ENCODE data around the gene PTPRM. TPM values are rescaled to one million over a fixed set of nuclear protein-coding genes. Genes with fewer than 3 reads are reported as not detected.

PTPRM gene
- total and polyA plus RNA-seq, 2 donors (not counting 3 experiments of a cell fraction or from before 2014, with no cell fraction given): 37.4 to 43.7 TPM

DNA sequence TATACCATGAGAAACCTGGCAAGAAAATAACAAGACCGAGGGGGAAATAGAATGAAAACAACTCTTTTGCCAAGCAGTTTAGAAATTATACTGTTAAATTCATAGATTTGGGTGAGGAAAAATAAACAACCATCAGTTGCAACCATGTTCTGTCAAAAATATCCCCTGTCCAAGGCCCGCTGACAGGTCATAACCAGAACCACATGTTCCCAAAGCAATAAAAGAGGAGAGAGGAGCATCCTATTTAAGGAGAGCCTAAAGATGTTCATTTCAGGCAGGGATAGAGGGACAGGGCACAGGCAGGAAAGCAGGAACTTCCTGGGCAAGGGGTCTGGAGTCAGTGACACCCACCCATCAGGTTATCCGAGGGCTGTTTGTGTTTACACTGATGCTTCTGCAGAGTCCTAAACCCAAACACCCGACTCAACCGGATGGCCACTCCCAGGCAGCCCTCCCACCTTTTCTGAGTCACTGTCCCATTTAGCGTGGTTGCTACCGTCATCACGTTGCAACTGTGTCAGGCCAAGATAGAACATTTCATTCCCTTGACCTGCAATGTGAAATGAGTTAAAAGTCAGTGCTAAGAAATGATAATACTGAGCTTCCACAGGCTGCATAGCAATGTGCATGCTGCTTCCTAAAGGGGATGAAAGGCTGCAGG, 573.9 kb downstream of the PTPRM start:
- H3K27ac ChIP-seq (ENCODE audit: insufficient read depth, low read depth, low read length): no peak overlapping the region
- CTCF ChIA-PET: no interaction called here
- peaks cover 5% of the 10 kb centered on the region for H3K4me1 ChIP-seq (ENCODE audit: control insufficient read depth, extremely low read depth, insufficient read depth, low read length)
- no peaks in the 10 kb centered on the region for H3K36me3 ChIP-seq (ENCODE audit: control insufficient read depth in 2 of 2, extremely low read depth in 1 of 2, insufficient read depth in 2 of 2, low read length in 2 of 2)
- DNase-seq (ENCODE audit: low read depth, low spot score) (no peak), FAIRE-seq (no peak)
- TF ChIP-seq EZH2 (IDR thresholded peaks at IDR 0.05; ENCODE audit: borderline replicate concordance, low read depth, low read length, severe bottlenecking) (no peak), POLR2AphosphoS5 (IDR thresholded peaks at IDR 0.05; ENCODE audit: insufficient read depth, low read depth, low read length) (no peak), JUN (IDR thresholded peaks at IDR 0.05; ENCODE audit: borderline replicate concordance, insufficient read depth, insufficient read length, low read depth) (no peak), FOS (IDR thresholded peaks at IDR 0.05; ENCODE audit: borderline replicate concordance, insufficient read depth, low read length) (no peak), POLR2A (IDR thresholded peaks at IDR 0.05; ENCODE audit: low read depth, low read length) (no peak), GATA2 (IDR thresholded peaks at IDR 0.05; ENCODE audit: insufficient read depth, insufficient read length, low read depth, low read length) (no peak), MYC (IDR thresholded peaks at IDR 0.05; ENCODE audit: low read depth, low read length) (no peak)
- TF ChIP-seq, protein P1, sequence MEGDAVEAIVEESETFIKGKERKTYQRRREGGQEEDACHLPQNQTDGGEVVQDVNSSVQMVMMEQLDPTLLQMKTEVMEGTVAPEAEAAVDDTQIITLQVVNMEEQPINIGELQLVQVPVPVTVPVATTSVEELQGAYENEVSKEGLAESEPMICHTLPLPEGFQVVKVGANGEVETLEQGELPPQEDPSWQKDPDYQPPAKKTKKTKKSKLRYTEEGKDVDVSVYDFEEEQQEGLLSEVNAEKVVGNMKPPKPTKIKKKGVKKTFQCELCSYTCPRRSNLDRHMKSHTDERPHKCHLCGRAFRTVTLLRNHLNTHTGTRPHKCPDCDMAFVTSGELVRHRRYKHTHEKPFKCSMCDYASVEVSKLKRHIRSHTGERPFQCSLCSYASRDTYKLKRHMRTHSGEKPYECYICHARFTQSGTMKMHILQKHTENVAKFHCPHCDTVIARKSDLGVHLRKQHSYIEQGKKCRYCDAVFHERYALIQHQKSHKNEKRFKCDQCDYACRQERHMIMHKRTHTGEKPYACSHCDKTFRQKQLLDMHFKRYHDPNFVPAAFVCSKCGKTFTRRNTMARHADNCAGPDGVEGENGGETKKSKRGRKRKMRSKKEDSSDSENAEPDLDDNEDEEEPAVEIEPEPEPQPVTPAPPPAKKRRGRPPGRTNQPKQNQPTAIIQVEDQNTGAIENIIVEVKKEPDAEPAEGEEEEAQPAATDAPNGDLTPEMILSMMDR (IDR thresholded peaks at IDR 0.05; ENCODE audit: extremely low read depth in 1 of 2, insufficient read depth in 1 of 2, low read depth in 1 of 2, low read length in 2 of 2): no peak
- TF ChIP-seq, protein P2, sequence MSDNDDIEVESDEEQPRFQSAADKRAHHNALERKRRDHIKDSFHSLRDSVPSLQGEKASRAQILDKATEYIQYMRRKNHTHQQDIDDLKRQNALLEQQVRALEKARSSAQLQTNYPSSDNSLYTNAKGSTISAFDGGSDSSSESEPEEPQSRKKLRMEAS (IDR thresholded peaks at IDR 0.05; ENCODE audit: insufficient read depth, insufficient read length): no peak
- H2AFZ ChIP-seq (ENCODE audit: low read depth, low read length): no peak overlapping the region
- no peak overlapping the region for H3K9ac ChIP-seq (replicated peaks; ENCODE audit: extremely low read depth, insufficient read depth, low read length)
- intact Hi-C loops (cut with micrococcal nuclease) (no loop called here), dilution Hi-C loops (cut with MboI; ENCODE audit: extremely low pct_ligation_motif_present, low sequenced_read_pairs) (no loop called here)
- H3K79me2 ChIP-seq (ENCODE audit: control insufficient read depth, insufficient read depth, low read length): no peaks in the 10 kb centered on the region
- H3K4me2 ChIP-seq (ENCODE audit: insufficient read depth, low read length): no peak overlapping the region
- no TSS peak for BruUV-seq (replicated peaks)
- H3K9me1 ChIP-seq (replicated peaks; ENCODE audit: control insufficient read depth, extremely low read depth, insufficient read depth, low read length): no peaks in the 10 kb centered on the region
- H3K4me3 ChIP-seq (replicated peaks in 1 of 3; ENCODE audit: insufficient read depth in 1 of 3, low read depth in 1 of 3, low read length in 3 of 3): no peak overlapping the region
- POLR2A ChIA-PET: no interaction called here
- H4K20me1 ChIP-seq (replicated peaks; ENCODE audit: control insufficient read depth, extremely low read depth, insufficient read depth, low read length): no peaks in the 10 kb centered on the region
- H3K27me3 ChIP-seq (ENCODE audit: control insufficient read depth in 2 of 2, insufficient read depth in 2 of 2, low read length in 2 of 2): no peaks in the 10 kb centered on the region
- no peaks in the 10 kb centered on the region for H3K9me3 ChIP-seq (replicated peaks; ENCODE audit: control insufficient read depth, insufficient read depth, low read length)

Data from endothelial cell of umbilical vein (primary cell).